Peyer's patch (tissue), 4 donors: ENCODE measurements around the gene LYG2.

Experiments
- CTCF ChIP-seq, 6 experiments: fragments of 450-650 bp in 4 of 6; fragments of 200-600 bp in 2 of 6; sonication (generic) in 1 of 6; IDR thresholded peaks; one replicate each; pipeline ENCODE4 v1.5.1; 2017 to 2019; ENCODE audit warnings: antibody characterized with exemption in 6 of 6, mild to moderate bottlenecking in 3 of 6, moderate library complexity in 1 of 6
- POLR2A ChIP-seq, 2 donors: fragments of 450-650 bp; IDR thresholded peaks; one replicate each; pipeline ENCODE4 v1.5.1; 2017; ENCODE audit warnings: antibody characterized with exemption in 2 of 2, mild to moderate bottlenecking in 2 of 2, moderate library complexity in 2 of 2

- no peak for TF ChIP-seq CTCF (IDR thresholded peaks at IDR 0.05)
- no peak for TF ChIP-seq POLR2A (IDR thresholded peaks at IDR 0.05)
Measured at GRCh38 chr2:99240431-99240830, 15.0 kb downstream of the LYG2 start.
